ENCODE measurements around the gene MED16. TPM values are rescaled to one million over a fixed set of nuclear protein-coding genes. Genes with fewer than 3 reads are reported as not detected.

The MED16 gene
- total RNA-seq, 1 experiment from 2014 or later = 69.1 TPM

- intact Hi-C loops (cut with micrococcal nuclease; ENCODE audit: unreplicated experiment) = no loop called here
- BruUV-seq (replicated peaks) = no TSS peak
- no peaks in the 10 kb centered on the region for H3K36me3 ChIP-seq (ENCODE audit: control insufficient read depth, insufficient read depth, low read length)
- H3K4me3 Mint-ChIP-seq (ENCODE audit: unreplicated experiment) = no peak overlapping the region
- ChIA-PET POLR2A (no interaction called here), CTCF (no interaction called here)
- TF ChIP-seq CTCF (IDR thresholded peaks at IDR 0.05; ENCODE audit: insufficient read depth in 1 of 2, low read depth in 1 of 2, low read length in 1 of 2, severe bottlenecking in 1 of 2, unreplicated experiment in 1 of 2) = no peak
- H3K4me3 ChIP-seq (ENCODE audit: low read depth, low read length) = no peak overlapping the region
- no peak for DNase-seq
- no peaks in the 10 kb centered on the region for H3K4me1 Mint-ChIP-seq (ENCODE audit: low read depth, unreplicated experiment)
- H3K9me3 ChIP-seq = no peaks in the 10 kb centered on the region
- no peaks in the 10 kb centered on the region for H3K4me1 ChIP-seq
- no peak overlapping the region for H3K27ac Mint-ChIP-seq (ENCODE audit: unreplicated experiment)
- no peaks in the 10 kb centered on the region for H3K9me3 Mint-ChIP-seq (ENCODE audit: unreplicated experiment)
- no peaks in the 10 kb centered on the region for H3K27me3 Mint-ChIP-seq (ENCODE audit: insufficient read depth, unreplicated experiment)
- no peaks in the 10 kb centered on the region for H3K36me3 Mint-ChIP-seq (ENCODE audit: insufficient read depth, unreplicated experiment)
- H3K27me3 ChIP-seq (replicated peaks; ENCODE audit: control insufficient read depth, insufficient read depth, low read length) = no peaks in the 10 kb centered on the region
Measured at GRCh38 chr19:825897-826644, 66.9 kb downstream of the MED16 start.

GRCh38 chr19:824885-825284 is 68.1 kb downstream of the MED16 start:
- no peaks in the 10 kb centered on the region for H3K27me3 Mint-ChIP-seq (ENCODE audit: insufficient read depth, unreplicated experiment)
- ChIA-PET POLR2A (no interaction called here), CTCF (no interaction called here)
- H3K27me3 ChIP-seq (replicated peaks; ENCODE audit: control insufficient read depth, insufficient read depth, low read length) = no peaks in the 10 kb centered on the region
- no peaks in the 10 kb centered on the region for H3K9me3 ChIP-seq
- no peaks in the 10 kb centered on the region for H3K9me3 Mint-ChIP-seq (ENCODE audit: unreplicated experiment)
- H3K4me1 ChIP-seq = no peaks in the 10 kb centered on the region
- H3K4me3 ChIP-seq (ENCODE audit: low read depth, low read length) = no peak overlapping the region
- H3K4me1 Mint-ChIP-seq (ENCODE audit: low read depth, unreplicated experiment) = no peaks in the 10 kb centered on the region
- H3K36me3 Mint-ChIP-seq (ENCODE audit: insufficient read depth, unreplicated experiment) = peaks cover 8% of the 10 kb centered on the region
- no peak for DNase-seq
- BruUV-seq (replicated peaks) = no TSS peak
- TF ChIP-seq CTCF (IDR thresholded peaks at IDR 0.05; ENCODE audit: insufficient read depth in 1 of 2, low read depth in 1 of 2, low read length in 1 of 2, severe bottlenecking in 1 of 2, unreplicated experiment in 1 of 2) = no peak
- H3K36me3 ChIP-seq (ENCODE audit: control insufficient read depth, insufficient read depth, low read length) = no peaks in the 10 kb centered on the region
- no peak overlapping the region for H3K27ac Mint-ChIP-seq (ENCODE audit: unreplicated experiment)
- no peak overlapping the region for H3K4me3 Mint-ChIP-seq (ENCODE audit: unreplicated experiment)
- intact Hi-C loops (cut with micrococcal nuclease; ENCODE audit: unreplicated experiment) = no loop called here

GRCh38 chr19:823565-824121 is 69.3 kb downstream of the MED16 start:
- Mint-ChIP-seq H3K4me1 (ENCODE audit: low read depth, unreplicated experiment) (no peaks in the 10 kb centered on the region), H3K9me3 (ENCODE audit: unreplicated experiment) (no peaks in the 10 kb centered on the region), H3K27ac (ENCODE audit: unreplicated experiment) (no peak overlapping the region), H3K36me3 (ENCODE audit: insufficient read depth, unreplicated experiment) (peaks cover 8% of the 10 kb centered on the region), H3K4me3 (ENCODE audit: unreplicated experiment) (no peak overlapping the region), H3K27me3 (ENCODE audit: insufficient read depth, unreplicated experiment) (no peaks in the 10 kb centered on the region)
- H3K36me3 ChIP-seq (ENCODE audit: control insufficient read depth, insufficient read depth, low read length) = no peaks in the 10 kb centered on the region
- no peaks in the 10 kb centered on the region for H3K9me3 ChIP-seq
- H3K27me3 ChIP-seq (replicated peaks; ENCODE audit: control insufficient read depth, insufficient read depth, low read length) = no peaks in the 10 kb centered on the region
- no peak for DNase-seq
- TF ChIP-seq CTCF (IDR thresholded peaks at IDR 0.05; ENCODE audit: insufficient read depth in 1 of 2, low read depth in 1 of 2, low read length in 1 of 2, severe bottlenecking in 1 of 2, unreplicated experiment in 1 of 2) = no peak
- H3K4me3 ChIP-seq (ENCODE audit: low read depth, low read length) = no peak overlapping the region
- POLR2A ChIA-PET = no interaction called here
- BruUV-seq (replicated peaks) = no TSS peak
- CTCF ChIA-PET = no interaction called here
- H3K4me1 ChIP-seq = no peaks in the 10 kb centered on the region
- intact Hi-C loops (cut with micrococcal nuclease; ENCODE audit: unreplicated experiment) = no loop called here
